ENCODE results near the gene TCEA3. TPM values are rescaled to one million over a fixed set of nuclear protein-coding genes. Genes with fewer than 3 reads are reported as not detected.
A peak's percentile ranks its signal among the peaks of the same experiment; 100 is the strongest.

The TCEA3 gene
- total RNA-seq, 1 donor from 2014 or later, result 9.7 TPM

- Mint-ChIP-seq H3K36me3 (ENCODE audit: low read depth, unreplicated experiment) (no peaks in the 10 kb centered on the region), H3K9me3 (ENCODE audit: unreplicated experiment) (no peaks in the 10 kb centered on the region), H3K27me3 (ENCODE audit: unreplicated experiment) (peaks cover 5% of the 10 kb centered on the region), H3K4me3 (ENCODE audit: unreplicated experiment) (no peak overlapping the region), H3K4me1 (ENCODE audit: unreplicated experiment) (peaks cover 9% of the 10 kb centered on the region), H3K27ac (ENCODE audit: unreplicated experiment) (no peak overlapping the region)
- TF ChIP-seq CTCF (IDR thresholded peaks at IDR 0.05; ENCODE audit: unreplicated experiment), result no peak
- no peak for DNase-seq (ENCODE audit: low spot score)
These were observed 7.6 kb downstream of the TCEA3 start for GRCh38 chr1:23416964-23417363.

GRCh38 chr1:23408797-23409290 is 15.7 kb downstream of the TCEA3 start:
- peaks cover 4% of the 10 kb centered on the region for H3K4me1 Mint-ChIP-seq (ENCODE audit: unreplicated experiment)
- no peak overlapping the region for H3K4me3 Mint-ChIP-seq (ENCODE audit: unreplicated experiment)
- H3K9me3 Mint-ChIP-seq (ENCODE audit: unreplicated experiment), result no peaks in the 10 kb centered on the region
- TF ChIP-seq CTCF (IDR thresholded peaks at IDR 0.05; ENCODE audit: unreplicated experiment), result no peak
- no peak for DNase-seq (ENCODE audit: low spot score)
- H3K36me3 Mint-ChIP-seq (ENCODE audit: low read depth, unreplicated experiment), result no peaks in the 10 kb centered on the region
- no peak overlapping the region for H3K27ac Mint-ChIP-seq (ENCODE audit: unreplicated experiment)
- H3K27me3 Mint-ChIP-seq (ENCODE audit: unreplicated experiment), result no peaks in the 10 kb centered on the region

GRCh38 chr1:23407016-23407630 is 17.4 kb downstream of the TCEA3 start:
- Mint-ChIP-seq H3K36me3 (ENCODE audit: low read depth, unreplicated experiment) (peaks cover under 1% of the 10 kb centered on the region), H3K4me3 (ENCODE audit: unreplicated experiment) (no peak overlapping the region), H3K27ac (ENCODE audit: unreplicated experiment) (no peak overlapping the region), H3K9me3 (ENCODE audit: unreplicated experiment) (no peaks in the 10 kb centered on the region), H3K27me3 (ENCODE audit: unreplicated experiment) (peaks cover 3% of the 10 kb centered on the region), H3K4me1 (ENCODE audit: unreplicated experiment) (peaks cover 8% of the 10 kb centered on the region)
- no peak for TF ChIP-seq CTCF (IDR thresholded peaks at IDR 0.05; ENCODE audit: unreplicated experiment)
- DNase-seq (ENCODE audit: low spot score), result no peak

GRCh38 chr1:23405946-23406345 is 18.6 kb downstream of the TCEA3 start:
- no peak for TF ChIP-seq CTCF (IDR thresholded peaks at IDR 0.05; ENCODE audit: unreplicated experiment)
- no peak for DNase-seq (ENCODE audit: low spot score)

GRCh38 chr1:23403735-23404486 is 20.6 kb downstream of the TCEA3 start:
- Mint-ChIP-seq H3K4me1 (ENCODE audit: unreplicated experiment) (peaks cover 11% of the 10 kb centered on the region), H3K27ac (ENCODE audit: unreplicated experiment) (no peak overlapping the region), H3K4me3 (ENCODE audit: unreplicated experiment) (no peak overlapping the region), H3K9me3 (ENCODE audit: unreplicated experiment) (no peaks in the 10 kb centered on the region), H3K36me3 (ENCODE audit: low read depth, unreplicated experiment) (peaks cover 3% of the 10 kb centered on the region), H3K27me3 (ENCODE audit: unreplicated experiment) (peaks cover 3% of the 10 kb centered on the region)
- TF ChIP-seq CTCF (IDR thresholded peaks at IDR 0.05; ENCODE audit: unreplicated experiment), result peak; percentile 94
- peak; percentile 88 for DNase-seq (ENCODE audit: low spot score)

More at GRCh38 chr1:23405946-23406345, 18.6 kb downstream of the TCEA3 start:
- Mint-ChIP-seq H3K9me3 (ENCODE audit: unreplicated experiment) (no peaks in the 10 kb centered on the region), H3K27me3 (ENCODE audit: unreplicated experiment) (peaks cover 3% of the 10 kb centered on the region), H3K27ac (ENCODE audit: unreplicated experiment) (no peak overlapping the region), H3K36me3 (ENCODE audit: low read depth, unreplicated experiment) (peaks cover 3% of the 10 kb centered on the region), H3K4me3 (ENCODE audit: unreplicated experiment) (no peak overlapping the region), H3K4me1 (ENCODE audit: unreplicated experiment) (peaks cover 8% of the 10 kb centered on the region)

All from endothelial cell (in vitro differentiated cells).